Neural cell (in vitro differentiated cells): ENCODE results near the gene PGBD5. TPM values are rescaled to one million over a fixed set of nuclear protein-coding genes. Genes with fewer than 3 reads are reported as not detected.
A peak's percentile ranks its signal among the peaks of the same experiment; 100 is the strongest.
"Not testable (repeated sequence)": the region's sequence is repeated elsewhere in the genome, so short reads cannot be mapped to it uniquely, and the experiment has no call there.

Experiments used
- H2AFZ ChIP-seq: fragments of 200-600, 300-800 bp; sonication (generic), shearing (Covaris generic); 2 replicates; pipeline ENCODE4 v1.6.0; 2014; ENCODE audit warnings: low read depth, mild to moderate bottlenecking, antibody characterized with exemption, low read length, moderate library complexity
- H3F3A ChIP-seq: fragments of 200-600 bp; shearing (Covaris generic); 2 replicates; pipeline ENCODE4 v1.6.1; 2016; ENCODE audit warnings: mild to moderate bottlenecking, moderate library complexity, mixed read lengths, antibody characterized with exemption, low read length; ENCODE audit not compliant: insufficient read depth, poor library complexity, severe bottlenecking
- H3K27ac ChIP-seq: fragments of 200-600, 300-800 bp; sonication (generic), shearing (Covaris generic); 2 replicates; pipeline ENCODE4 v1.5.1; 2014; ENCODE audit warnings: mild to moderate bottlenecking, low read length, moderate library complexity
- H3K27me3 ChIP-seq: fragments of 300-800, 200-600 bp; sonication (generic), shearing (Covaris generic); 2 replicates; pipeline ENCODE4 v1.6.0; 2014; ENCODE audit warnings: mild to moderate bottlenecking, low read depth, low read length, moderate library complexity; ENCODE audit not compliant: insufficient read depth
- H3K36me3 ChIP-seq: fragments of 300-800, 200-600 bp; sonication (generic), shearing (Covaris generic); 2 replicates; pipeline ENCODE4 v1.5.1; 2014; ENCODE audit warnings: mild to moderate bottlenecking, antibody characterized with exemption, low read length, moderate library complexity; ENCODE audit not compliant: insufficient read depth
- H3K4me2 ChIP-seq: fragments of 300-800, 200-600 bp; sonication (generic), shearing (Covaris generic); 2 replicates; pipeline ENCODE4 v1.6.0; 2014; ENCODE audit warnings: mild to moderate bottlenecking, low read length
- H3K4me3 ChIP-seq: fragments of 300-800, 200-600 bp; sonication (generic), shearing (Covaris generic); 2 replicates; pipeline ENCODE4 v1.5.1; 2014; ENCODE audit warnings: mild to moderate bottlenecking, low read length, moderate library complexity
- H3K79me2 ChIP-seq: fragments of 200-600 bp; shearing (Covaris generic); replicated peaks from 2 replicates; pipeline ENCODE4 v1.6.0; 2014; ENCODE audit warnings: mild to moderate bottlenecking, low read length, moderate library complexity; ENCODE audit not compliant: insufficient read depth
- H3K9ac ChIP-seq: fragments of 300-800, 200-600 bp; sonication (generic), shearing (Covaris generic); 2 replicates; pipeline ENCODE4 v1.6.1; 2016; ENCODE audit warnings: mild to moderate bottlenecking, low read length, mixed read lengths
- H3K9me2 ChIP-seq: fragments of 200-600 bp; shearing (Covaris generic); 2 replicates; pipeline ENCODE4 v1.6.1; 2016; ENCODE audit warnings: mild to moderate bottlenecking, low read length, mixed read lengths; ENCODE audit not compliant: insufficient read depth
- H3K9me3 ChIP-seq: fragments of 200-600, 300-800 bp; sonication (generic), shearing (Covaris generic); 2 replicates; pipeline ENCODE4 v1.6.1; 2016; ENCODE audit warnings: mild to moderate bottlenecking, mixed run types, low read length, moderate library complexity, mixed read lengths
- H4K20me1 ChIP-seq: fragments of 200-600 bp; shearing (Covaris generic); 2 replicates; pipeline ENCODE4 v1.6.1; 2016; ENCODE audit warnings: mild to moderate bottlenecking, mixed run types; ENCODE audit not compliant: insufficient read depth
- EP300 ChIP-seq: fragments of 450-650 bp; conservative IDR thresholded peaks from 2 replicates; pipeline ENCODE4 v1.6.1; 2014; ENCODE audit warnings: antibody characterized with exemption, mild to moderate bottlenecking, moderate library complexity; ENCODE audit not compliant: poor library complexity, severe bottlenecking
- EZH2 ChIP-seq: fragments of 200-600, 300-800 bp; shearing (Covaris generic), sonication (generic); IDR thresholded peaks from 2 replicates; pipeline ENCODE4 v1.6.1; 2014; ENCODE audit warnings: antibody characterized with exemption, low read length, borderline replicate concordance, mild to moderate bottlenecking; ENCODE audit not compliant: insufficient read depth, poor library complexity, severe bottlenecking
- MXI1 ChIP-seq: fragments of 450-650 bp; conservative IDR thresholded peaks from 2 replicates; pipeline ENCODE4 v1.6.1; 2014; ENCODE audit warnings: antibody characterized with exemption, mild to moderate bottlenecking; ENCODE audit not compliant: poor library complexity, severe bottlenecking
- POLR2AphosphoS5 ChIP-seq: IDR thresholded peaks from 2 replicates; pipeline ENCODE4 v1.6.1; 2012
- RAD21 ChIP-seq: fragments of 450-650 bp; conservative IDR thresholded peaks from 2 replicates; pipeline ENCODE4 v1.6.1; 2014; ENCODE audit warnings: antibody characterized with exemption, mild to moderate bottlenecking, moderate library complexity
- SMC3 ChIP-seq: fragments of 450-650 bp; conservative IDR thresholded peaks from 2 replicates; pipeline ENCODE4 v1.6.1; 2014; ENCODE audit warnings: antibody characterized with exemption, mild to moderate bottlenecking, moderate library complexity; ENCODE audit not compliant: poor library complexity
- TAF1 ChIP-seq: IDR thresholded peaks from 2 replicates; pipeline ENCODE4 v1.6.1; 2012; ENCODE audit warnings: low read depth
- polyA plus RNA-seq: library from polyadenylated mRNA; depleted of rRNA; stranded (reverse); fragments of >200 nt; gene quantifications from 2 replicates; pipeline ENCODE4 v1.2.3, GENCODE V29; 2014
- TF ChIP-seq, protein P1 (sequence below): fragments of 450-650 bp; IDR thresholded peaks from 2 replicates; pipeline ENCODE4 v1.5.1; 2014; ENCODE audit warnings: antibody characterized with exemption, mild to moderate bottlenecking, moderate library complexity; ENCODE audit not compliant: poor library complexity, severe bottlenecking
- TF ChIP-seq, protein P2 (sequence below): IDR thresholded peaks from 2 replicates; pipeline ENCODE4 v1.6.1; 2012; ENCODE audit warnings: borderline replicate concordance

The PGBD5 gene
- polyA plus RNA-seq, 1 donor from 2014 or later: 16.3 TPM

DNA sequence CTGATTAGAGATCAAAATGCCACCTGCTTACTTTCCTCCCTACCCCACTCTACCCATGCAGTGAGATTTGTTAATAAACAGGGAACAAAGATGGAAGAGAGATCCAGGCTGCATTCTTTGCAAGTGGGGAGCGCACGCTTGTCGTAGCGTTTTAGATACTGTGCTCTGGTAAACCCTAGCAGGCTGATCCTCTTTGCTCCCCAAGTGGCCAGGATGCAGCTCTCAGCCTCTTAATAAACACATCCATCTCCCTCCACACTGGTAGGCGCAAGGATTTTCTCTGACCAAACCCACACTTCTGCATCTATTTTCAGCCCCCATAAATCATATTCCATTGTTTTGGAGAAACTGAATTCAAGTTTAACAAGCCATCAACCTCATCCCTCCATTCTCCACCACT lies 2.9 kb downstream of the PGBD5 start:
- H3K9me2 ChIP-seq: no peaks in the 10 kb centered on the region
- H3K4me3 ChIP-seq: peak overlapping the region; percentile 90
- peak overlapping the region; percentile 100 for H3K4me2 ChIP-seq
- H3K79me2 ChIP-seq: peaks cover 57% of the 10 kb centered on the region
- peaks cover 14% of the 10 kb centered on the region for H4K20me1 ChIP-seq
- no peaks in the 10 kb centered on the region for H3F3A ChIP-seq
- no peak overlapping the region for H3K27ac ChIP-seq
- H3K27me3 ChIP-seq: no peaks in the 10 kb centered on the region
- H3K36me3 ChIP-seq: no peaks in the 10 kb centered on the region
- no peak overlapping the region for H2AFZ ChIP-seq
- no peaks in the 10 kb centered on the region for H3K9me3 ChIP-seq
- no peak for TF ChIP-seq RAD21
- TF ChIP-seq, protein P1, sequence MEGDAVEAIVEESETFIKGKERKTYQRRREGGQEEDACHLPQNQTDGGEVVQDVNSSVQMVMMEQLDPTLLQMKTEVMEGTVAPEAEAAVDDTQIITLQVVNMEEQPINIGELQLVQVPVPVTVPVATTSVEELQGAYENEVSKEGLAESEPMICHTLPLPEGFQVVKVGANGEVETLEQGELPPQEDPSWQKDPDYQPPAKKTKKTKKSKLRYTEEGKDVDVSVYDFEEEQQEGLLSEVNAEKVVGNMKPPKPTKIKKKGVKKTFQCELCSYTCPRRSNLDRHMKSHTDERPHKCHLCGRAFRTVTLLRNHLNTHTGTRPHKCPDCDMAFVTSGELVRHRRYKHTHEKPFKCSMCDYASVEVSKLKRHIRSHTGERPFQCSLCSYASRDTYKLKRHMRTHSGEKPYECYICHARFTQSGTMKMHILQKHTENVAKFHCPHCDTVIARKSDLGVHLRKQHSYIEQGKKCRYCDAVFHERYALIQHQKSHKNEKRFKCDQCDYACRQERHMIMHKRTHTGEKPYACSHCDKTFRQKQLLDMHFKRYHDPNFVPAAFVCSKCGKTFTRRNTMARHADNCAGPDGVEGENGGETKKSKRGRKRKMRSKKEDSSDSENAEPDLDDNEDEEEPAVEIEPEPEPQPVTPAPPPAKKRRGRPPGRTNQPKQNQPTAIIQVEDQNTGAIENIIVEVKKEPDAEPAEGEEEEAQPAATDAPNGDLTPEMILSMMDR: peak; percentile 13
- H3K9ac ChIP-seq: peak overlapping the region; percentile 41

DNA sequence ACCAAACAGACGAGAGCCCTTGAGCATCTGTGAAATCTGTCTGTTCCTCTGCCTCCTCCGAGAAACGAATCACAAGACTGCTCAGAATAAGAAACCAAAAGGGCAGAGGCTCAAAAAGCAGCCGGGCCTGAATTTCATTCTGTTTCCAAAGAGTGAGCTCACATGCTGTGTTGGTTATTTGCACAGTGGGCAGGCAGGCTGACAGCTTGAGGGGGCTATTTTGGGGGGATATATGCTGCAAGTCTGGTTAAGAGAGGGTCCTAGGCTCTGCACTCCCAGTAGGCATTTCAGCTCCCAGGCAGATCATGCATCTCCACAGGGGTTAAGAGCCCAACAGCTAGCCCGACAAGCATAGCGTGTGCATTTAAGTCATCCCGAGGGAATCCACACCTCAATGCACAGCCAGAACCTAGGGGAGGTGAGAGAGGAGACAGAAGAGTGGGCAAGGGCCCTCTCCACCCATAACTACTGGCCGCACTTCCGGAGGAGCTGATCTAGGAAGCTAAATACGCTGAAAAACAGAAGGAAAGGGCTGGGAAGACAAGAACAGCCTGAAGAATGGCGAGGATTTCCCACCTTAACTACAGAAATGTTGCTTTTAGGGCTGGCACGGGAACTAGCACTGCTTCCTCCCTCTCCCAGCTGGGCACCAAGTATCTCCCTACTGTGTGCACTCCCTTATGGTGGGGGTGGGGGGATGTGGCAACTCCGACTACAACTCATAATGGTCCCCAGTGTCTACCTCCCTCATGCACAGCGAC lies 3.7 kb downstream of the PGBD5 start:
- no peaks in the 10 kb centered on the region for H3K9me3 ChIP-seq
- peak overlapping the region; percentile 41 for H3K9ac ChIP-seq
- TF ChIP-seq EZH2: no peak
- TF ChIP-seq POLR2AphosphoS5: no peak
- TF ChIP-seq RAD21: no peak
- no peak for TF ChIP-seq SMC3
- no peak for TF ChIP-seq EP300
- H3F3A ChIP-seq: no peaks in the 10 kb centered on the region
- no peaks in the 10 kb centered on the region for H3K36me3 ChIP-seq
- peak overlapping the region; percentile 100 for H3K4me2 ChIP-seq
- H3K27me3 ChIP-seq: no peaks in the 10 kb centered on the region
- no peaks in the 10 kb centered on the region for H3K9me2 ChIP-seq
- peaks cover 14% of the 10 kb centered on the region for H4K20me1 ChIP-seq
- peak overlapping the region; percentile 90 for H3K4me3 ChIP-seq
- no peak overlapping the region for H2AFZ ChIP-seq
- H3K27ac ChIP-seq: no peak overlapping the region
- H3K79me2 ChIP-seq: peaks cover 64% of the 10 kb centered on the region

DNA sequence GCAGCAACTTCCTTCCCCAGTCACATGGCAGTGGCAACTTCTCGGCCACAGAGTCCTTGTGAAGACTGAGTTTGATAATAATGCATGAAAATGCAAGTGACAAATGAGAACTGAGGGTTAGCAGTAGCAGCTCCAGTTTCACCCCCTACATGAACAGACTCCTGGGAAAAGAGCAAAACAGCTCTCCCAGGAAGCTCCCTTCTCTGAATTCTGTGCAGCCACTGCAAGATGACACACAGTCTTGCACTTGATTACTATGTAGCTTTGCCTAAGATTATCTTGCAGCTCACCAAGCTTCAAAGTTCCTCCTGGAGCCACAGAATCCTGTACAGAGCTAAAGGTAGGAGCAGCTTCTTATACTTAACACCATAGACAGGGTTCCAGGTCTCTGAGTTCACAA lies 4.7 kb downstream of the PGBD5 start:
- Histone ChIP-seq H4K20me1 (peaks cover 14% of the 10 kb centered on the region), H3F3A (no peaks in the 10 kb centered on the region), H3K79me2 (peaks cover 69% of the 10 kb centered on the region), H3K4me2 (no peak overlapping the region), H3K9me2 (no peaks in the 10 kb centered on the region), H3K36me3 (no peaks in the 10 kb centered on the region), H3K9me3 (no peaks in the 10 kb centered on the region), H3K9ac (peak overlapping the region; percentile 41), H3K27ac (no peak overlapping the region), H2AFZ (no peak overlapping the region), H3K4me3 (peak overlapping the region; percentile 90), H3K27me3 (no peaks in the 10 kb centered on the region)
- TF ChIP-seq RAD21 (no peak), EP300 (no peak), TAF1 (no peak), MXI1 (no peak), POLR2AphosphoS5 (no peak), EZH2 (no peak), SMC3 (no peak)
- TF ChIP-seq, protein P2, sequence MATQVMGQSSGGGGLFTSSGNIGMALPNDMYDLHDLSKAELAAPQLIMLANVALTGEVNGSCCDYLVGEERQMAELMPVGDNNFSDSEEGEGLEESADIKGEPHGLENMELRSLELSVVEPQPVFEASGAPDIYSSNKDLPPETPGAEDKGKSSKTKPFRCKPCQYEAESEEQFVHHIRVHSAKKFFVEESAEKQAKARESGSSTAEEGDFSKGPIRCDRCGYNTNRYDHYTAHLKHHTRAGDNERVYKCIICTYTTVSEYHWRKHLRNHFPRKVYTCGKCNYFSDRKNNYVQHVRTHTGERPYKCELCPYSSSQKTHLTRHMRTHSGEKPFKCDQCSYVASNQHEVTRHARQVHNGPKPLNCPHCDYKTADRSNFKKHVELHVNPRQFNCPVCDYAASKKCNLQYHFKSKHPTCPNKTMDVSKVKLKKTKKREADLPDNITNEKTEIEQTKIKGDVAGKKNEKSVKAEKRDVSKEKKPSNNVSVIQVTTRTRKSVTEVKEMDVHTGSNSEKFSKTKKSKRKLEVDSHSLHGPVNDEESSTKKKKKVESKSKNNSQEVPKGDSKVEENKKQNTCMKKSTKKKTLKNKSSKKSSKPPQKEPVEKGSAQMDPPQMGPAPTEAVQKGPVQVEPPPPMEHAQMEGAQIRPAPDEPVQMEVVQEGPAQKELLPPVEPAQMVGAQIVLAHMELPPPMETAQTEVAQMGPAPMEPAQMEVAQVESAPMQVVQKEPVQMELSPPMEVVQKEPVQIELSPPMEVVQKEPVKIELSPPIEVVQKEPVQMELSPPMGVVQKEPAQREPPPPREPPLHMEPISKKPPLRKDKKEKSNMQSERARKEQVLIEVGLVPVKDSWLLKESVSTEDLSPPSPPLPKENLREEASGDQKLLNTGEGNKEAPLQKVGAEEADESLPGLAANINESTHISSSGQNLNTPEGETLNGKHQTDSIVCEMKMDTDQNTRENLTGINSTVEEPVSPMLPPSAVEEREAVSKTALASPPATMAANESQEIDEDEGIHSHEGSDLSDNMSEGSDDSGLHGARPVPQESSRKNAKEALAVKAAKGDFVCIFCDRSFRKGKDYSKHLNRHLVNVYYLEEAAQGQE: no peak
- TF ChIP-seq, protein P1: no peak

DNA sequence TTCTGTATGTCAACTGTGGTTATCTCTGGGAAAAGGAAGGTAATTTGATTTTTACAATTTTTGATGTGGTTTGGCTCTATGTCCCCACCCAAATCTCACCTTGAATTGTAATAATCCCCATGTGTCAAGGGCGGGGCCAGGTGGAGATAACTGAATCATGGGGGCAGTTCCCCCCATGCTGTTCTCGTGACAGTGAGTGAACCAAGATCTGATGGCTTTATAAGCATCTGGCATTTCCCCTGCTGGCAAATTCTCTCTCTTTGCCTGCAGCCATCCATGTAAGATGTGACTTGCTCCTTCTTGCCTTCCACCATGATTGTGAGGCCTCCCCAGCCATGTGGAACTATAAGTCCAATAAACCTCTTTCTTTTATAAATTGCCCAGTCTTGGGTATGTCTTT lies 5.8 kb downstream of the PGBD5 start:
- H3F3A ChIP-seq, H3K27me3 ChIP-seq, H3K4me2 ChIP-seq, H3K27ac ChIP-seq, H2AFZ ChIP-seq, H3K4me3 ChIP-seq, H3K9me3 ChIP-seq, H3K36me3 ChIP-seq, H3K9me2 ChIP-seq, H3K9ac ChIP-seq: not testable (repeated sequence)
- Histone ChIP-seq H4K20me1 (peaks cover 14% of the 10 kb centered on the region), H3K79me2 (peaks cover 72% of the 10 kb centered on the region)
